GM12878 (cell line): ENCODE data around the gene UHRF1. TPM values are rescaled to one million over a fixed set of nuclear protein-coding genes. Genes with fewer than 3 reads are reported as not detected.

Experiments used
- BMI1 ChIP-seq: fragments of 450-650 bp; IDR thresholded peaks from 2 replicates; pipeline ENCODE4 v1.6.1; 2016; ENCODE audit warnings: mild to moderate bottlenecking, moderate library complexity, borderline replicate concordance
- CEBPB ChIP-seq, 2 experiments: fragments of 150-350 bp in 1 of 2; IDR thresholded peaks; 2 replicates each; pipeline ENCODE4 v1.6.1; 2012 to 2014; ENCODE audit warnings: low read depth in 2 of 2, low read length in 2 of 2, borderline replicate concordance in 1 of 2, inconsistent platforms in 1 of 2
- EED ChIP-seq: sonication (generic); IDR thresholded peaks from 2 replicates; pipeline ENCODE4 v1.6.1; 2016; ENCODE audit warnings: antibody characterized with exemption, low read depth
- EP300 ChIP-seq, 2 experiments: fragments of 150-350 bp in 1 of 2; IDR thresholded peaks; 2 replicates each; pipeline ENCODE4 v1.6.1; 2011 to 2012; ENCODE audit warnings: low read depth in 2 of 2, low read length in 2 of 2, borderline replicate concordance in 1 of 2, improper control_type of control experiment in 1 of 2, inconsistent platforms in 1 of 2; ENCODE audit not compliant: control insufficient read depth in 1 of 2
- ETV6 ChIP-seq, 2 experiments: fragments of 450-650 bp in 1 of 2; IDR thresholded peaks in 1 of 2; conservative IDR thresholded peaks in 1 of 2; 2 replicates each; pipeline ENCODE4 v1.6.1; 2014; ENCODE audit warnings: antibody characterized with exemption in 1 of 2, borderline replicate concordance in 1 of 2, low read depth in 1 of 2, mild to moderate bottlenecking in 1 of 2, moderate library complexity in 1 of 2
- MYC ChIP-seq: IDR thresholded peaks from 2 replicates; pipeline ENCODE4 v1.6.1; 2011; ENCODE audit warnings: mild to moderate bottlenecking, low read length, moderate library complexity, inconsistent platforms; ENCODE audit not compliant: insufficient read depth, insufficient replicate concordance, insufficient read length, severe bottlenecking
- NR2C2 ChIP-seq: IDR thresholded peaks from 2 replicates; pipeline ENCODE4 v1.6.1; 2011; ENCODE audit warnings: borderline replicate concordance, low read depth; ENCODE audit not compliant: control insufficient read depth, insufficient read length
- POLR2A ChIP-seq: IDR thresholded peaks from 2 replicates; pipeline ENCODE4 v1.6.1; 2011; ENCODE audit warnings: low read depth, mild to moderate bottlenecking, low read length
- RB1 ChIP-seq: fragments of 450-650 bp; formaldehyde crosslinking; IDR thresholded peaks from 2 replicates; pipeline ENCODE4 v1.6.1; 2017; ENCODE audit warnings: mild to moderate bottlenecking, borderline replicate concordance
- RBBP5 ChIP-seq: fragments of 200-600 bp; sonication (generic); conservative IDR thresholded peaks from 2 replicates; pipeline ENCODE4 v1.6.1; 2016
- SP1 ChIP-seq: IDR thresholded peaks from one replicate; pipeline ENCODE4 v1.6.1; 2011; ENCODE audit warnings: low read depth, low read length
- YY1 ChIP-seq: IDR thresholded peaks from 2 replicates; pipeline ENCODE4 v1.6.1; 2011; ENCODE audit warnings: low read depth, mild to moderate bottlenecking, low read length
- polyA plus RNA-seq, 11 experiments: library from polyadenylated mRNA; depleted of rRNA in 4 of 11; unstranded in 6 of 11; stranded (reverse) in 5 of 11; fragments of >200 nt; fragmentation: Nextera tagmentation in 4 of 11; fragmentation: Illumina TruSeq in 1 of 11; extraction: Ambion mirVana in 4 of 11; extraction: Trizol in 1 of 11; gene quantifications; 1 replicate in 1 of 11; 2 replicates in 10 of 11; pipeline versions ENCODE4 v1.2.1 to v1.2.3, GENCODE V29; 2011 to 2016; ENCODE audit warnings: inconsistent platforms in 2 of 11, missing spikeins in 2 of 11, low read depth in 1 of 11
- total RNA-seq, 4 experiments: library from RNA; depleted of rRNA in 3 of 4; stranded (reverse); fragments of >200 nt in 3 of 4; fragmentation: Illumina TruSeq in 1 of 4; extraction: Trizol in 1 of 4; gene quantifications; 2 replicates each; pipeline versions ENCODE4 v1.2.1 to v1.2.3, GENCODE V29; 2013 to 2021
- TF ChIP-seq, protein P1 (sequence below): fragments of 450-650 bp; IDR thresholded peaks from 2 replicates; pipeline ENCODE4 v1.6.1; 2014; ENCODE audit warnings: mild to moderate bottlenecking
- TF ChIP-seq, protein P2 (sequence below): IDR thresholded peaks from 2 replicates; pipeline ENCODE4 v1.6.1; 2012; ENCODE audit warnings: improper control_type of control experiment, low read depth, low read length; ENCODE audit not compliant: insufficient replicate concordance

Gene UHRF1
- total and polyA plus RNA-seq, 10 of the 15 experiments (the other 5 are each of a cell fraction or from before 2014, with no cell fraction given) = 13.0 to 109 (median 37.7) TPM

DNA sequence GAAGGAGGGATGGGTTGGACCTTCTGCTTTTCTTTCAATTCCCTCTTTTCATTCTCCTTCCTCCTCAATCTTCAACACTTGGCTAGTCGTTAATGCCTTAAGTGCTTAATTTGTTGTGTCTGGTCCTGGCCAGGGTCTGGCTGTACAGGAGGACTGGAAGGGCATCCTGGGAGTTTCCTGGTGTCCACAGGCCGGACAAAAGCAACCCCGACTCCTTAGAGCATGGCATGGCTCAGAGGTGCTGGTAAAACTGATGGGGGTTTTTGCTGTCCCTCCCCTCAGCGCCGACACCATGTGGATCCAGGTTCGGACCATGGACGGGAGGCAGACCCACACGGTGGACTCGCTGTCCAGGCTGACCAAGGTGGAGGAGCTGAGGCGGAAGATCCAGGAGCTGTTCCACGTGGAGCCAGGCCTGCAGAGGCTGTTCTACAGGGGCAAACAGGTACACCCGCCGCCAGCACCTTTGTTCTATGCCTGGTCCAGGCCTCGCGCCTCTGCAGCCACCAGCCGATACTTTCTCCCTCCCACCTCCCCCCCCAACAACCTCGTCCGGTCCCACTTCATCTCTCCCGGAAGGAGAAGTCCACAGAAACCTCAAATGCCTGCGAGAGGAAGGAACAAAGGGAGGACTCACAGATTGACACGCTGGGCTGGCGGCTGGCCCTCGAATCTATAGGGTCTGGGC, 1.4 kb downstream of the UHRF1 start (continued):
- TF ChIP-seq BMI1 (no peak), EP300 (IDR thresholded peaks at IDR 0.05; ENCODE audit: borderline replicate concordance in 1 of 2, control insufficient read depth in 1 of 2, low read depth in 2 of 2, low read length in 2 of 2) (no peak), RB1 (no peak), CEBPB (IDR thresholded peaks at IDR 0.05; ENCODE audit: borderline replicate concordance in 1 of 2, low read depth in 2 of 2, low read length in 2 of 2) (no peak), NR2C2 (no peak), EED (0 out of 2 replicates have a peak, but pooled peaks have one; percentile 14), RBBP5 (no peak), SP1 (no peak), MYC (peak; percentile 46), ETV6 (conservative IDR thresholded peaks at IDR 0.05 in 1 of 2, IDR thresholded peaks at IDR 0.05 in 1 of 2; ENCODE audit: borderline replicate concordance in 1 of 2, low read depth in 1 of 2) (no peak), YY1 (0 out of 2 replicates have a peak, but pooled peaks have one; percentile 0), POLR2A (peak; percentile 34; the same call in 1 of the 2 replicates)
- TF ChIP-seq, protein P1, sequence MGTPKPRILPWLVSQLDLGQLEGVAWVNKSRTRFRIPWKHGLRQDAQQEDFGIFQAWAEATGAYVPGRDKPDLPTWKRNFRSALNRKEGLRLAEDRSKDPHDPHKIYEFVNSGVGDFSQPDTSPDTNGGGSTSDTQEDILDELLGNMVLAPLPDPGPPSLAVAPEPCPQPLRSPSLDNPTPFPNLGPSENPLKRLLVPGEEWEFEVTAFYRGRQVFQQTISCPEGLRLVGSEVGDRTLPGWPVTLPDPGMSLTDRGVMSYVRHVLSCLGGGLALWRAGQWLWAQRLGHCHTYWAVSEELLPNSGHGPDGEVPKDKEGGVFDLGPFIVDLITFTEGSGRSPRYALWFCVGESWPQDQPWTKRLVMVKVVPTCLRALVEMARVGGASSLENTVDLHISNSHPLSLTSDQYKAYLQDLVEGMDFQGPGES = no peak
- TF ChIP-seq, protein P2, sequence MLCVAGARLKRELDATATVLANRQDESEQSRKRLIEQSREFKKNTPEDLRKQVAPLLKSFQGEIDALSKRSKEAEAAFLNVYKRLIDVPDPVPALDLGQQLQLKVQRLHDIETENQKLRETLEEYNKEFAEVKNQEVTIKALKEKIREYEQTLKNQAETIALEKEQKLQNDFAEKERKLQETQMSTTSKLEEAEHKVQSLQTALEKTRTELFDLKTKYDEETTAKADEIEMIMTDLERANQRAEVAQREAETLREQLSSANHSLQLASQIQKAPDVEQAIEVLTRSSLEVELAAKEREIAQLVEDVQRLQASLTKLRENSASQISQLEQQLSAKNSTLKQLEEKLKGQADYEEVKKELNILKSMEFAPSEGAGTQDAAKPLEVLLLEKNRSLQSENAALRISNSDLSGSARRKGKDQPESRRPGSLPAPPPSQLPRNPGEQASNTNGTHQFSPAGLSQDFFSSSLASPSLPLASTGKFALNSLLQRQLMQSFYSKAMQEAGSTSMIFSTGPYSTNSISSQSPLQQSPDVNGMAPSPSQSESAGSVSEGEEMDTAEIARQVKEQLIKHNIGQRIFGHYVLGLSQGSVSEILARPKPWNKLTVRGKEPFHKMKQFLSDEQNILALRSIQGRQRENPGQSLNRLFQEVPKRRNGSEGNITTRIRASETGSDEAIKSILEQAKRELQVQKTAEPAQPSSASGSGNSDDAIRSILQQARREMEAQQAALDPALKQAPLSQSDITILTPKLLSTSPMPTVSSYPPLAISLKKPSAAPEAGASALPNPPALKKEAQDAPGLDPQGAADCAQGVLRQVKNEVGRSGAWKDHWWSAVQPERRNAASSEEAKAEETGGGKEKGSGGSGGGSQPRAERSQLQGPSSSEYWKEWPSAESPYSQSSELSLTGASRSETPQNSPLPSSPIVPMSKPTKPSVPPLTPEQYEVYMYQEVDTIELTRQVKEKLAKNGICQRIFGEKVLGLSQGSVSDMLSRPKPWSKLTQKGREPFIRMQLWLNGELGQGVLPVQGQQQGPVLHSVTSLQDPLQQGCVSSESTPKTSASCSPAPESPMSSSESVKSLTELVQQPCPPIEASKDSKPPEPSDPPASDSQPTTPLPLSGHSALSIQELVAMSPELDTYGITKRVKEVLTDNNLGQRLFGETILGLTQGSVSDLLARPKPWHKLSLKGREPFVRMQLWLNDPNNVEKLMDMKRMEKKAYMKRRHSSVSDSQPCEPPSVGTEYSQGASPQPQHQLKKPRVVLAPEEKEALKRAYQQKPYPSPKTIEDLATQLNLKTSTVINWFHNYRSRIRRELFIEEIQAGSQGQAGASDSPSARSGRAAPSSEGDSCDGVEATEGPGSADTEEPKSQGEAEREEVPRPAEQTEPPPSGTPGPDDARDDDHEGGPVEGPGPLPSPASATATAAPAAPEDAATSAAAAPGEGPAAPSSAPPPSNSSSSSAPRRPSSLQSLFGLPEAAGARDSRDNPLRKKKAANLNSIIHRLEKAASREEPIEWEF = no peak
